ENCODE measurements around the gene NFATC3.

NFATC3 gene

GRCh38 chr16:68233835-68234187, 148.6 kb downstream of the NFATC3 start:
- DNase-seq: no peak
- Histone ChIP-seq H2AFZ (ENCODE audit: insufficient read depth, low read length, poor library complexity) (no peak overlapping the region), H3K9me3 (ENCODE audit: insufficient read depth, low read depth, low read length) (no peaks in the 10 kb centered on the region), H3K4me3 (ENCODE audit: low read depth, low read length) (no peak overlapping the region), H3K79me1 (ENCODE audit: low read length) (peaks cover 25% of the 10 kb centered on the region), H3K14ac (ENCODE audit: low read length) (no peak overlapping the region), H3K27me3 (ENCODE audit: insufficient read depth, low read length) (no peaks in the 10 kb centered on the region), H3K23ac (ENCODE audit: low read length) (no peak overlapping the region), H3K18ac (ENCODE audit: low read length) (peak overlapping the region; percentile 5), H3K79me2 (ENCODE audit: control insufficient read depth, insufficient read depth, low read length, poor library complexity) (peaks cover 20% of the 10 kb centered on the region), H2AK5ac (ENCODE audit: low read length) (no peak overlapping the region), H2BK120ac (ENCODE audit: insufficient read depth, low read length, poor library complexity) (no peak overlapping the region), H2BK12ac (ENCODE audit: low read length) (no peak overlapping the region), H4K91ac (ENCODE audit: low read depth, low read length) (no peak overlapping the region), H3K4me2 (ENCODE audit: low read length) (peak overlapping the region; percentile 98), H2BK5ac (ENCODE audit: low read depth, low read length, poor library complexity) (no peak overlapping the region), H3K4me1 (ENCODE audit: control insufficient read depth in 1 of 2, insufficient read depth in 2 of 2, low read length in 2 of 2) (peaks cover 26 to 30% of the 10 kb centered on the region in 2 experiments), H3K36me3 (ENCODE audit: control insufficient read depth in 1 of 2, insufficient read depth in 2 of 2, low read length in 2 of 2) (peaks cover 33 to 35% of the 10 kb centered on the region in 2 experiments), H3K27ac (ENCODE audit: low read depth, low read length) (peak overlapping the region; percentile 1), H4K8ac (ENCODE audit: low read depth, low read length) (no peak overlapping the region), H3K9ac (ENCODE audit: low read length) (no peak overlapping the region), H4K12ac (ENCODE audit: low read depth, low read length) (no peak overlapping the region), H3K4ac (ENCODE audit: low read depth, low read length) (peak overlapping the region; percentile 35)
- no CpG with 5 or more reads among the region's 8 CpGs for WGBS (ENCODE audit: extremely low coverage, insufficient coverage, insufficient read length)

DNA sequence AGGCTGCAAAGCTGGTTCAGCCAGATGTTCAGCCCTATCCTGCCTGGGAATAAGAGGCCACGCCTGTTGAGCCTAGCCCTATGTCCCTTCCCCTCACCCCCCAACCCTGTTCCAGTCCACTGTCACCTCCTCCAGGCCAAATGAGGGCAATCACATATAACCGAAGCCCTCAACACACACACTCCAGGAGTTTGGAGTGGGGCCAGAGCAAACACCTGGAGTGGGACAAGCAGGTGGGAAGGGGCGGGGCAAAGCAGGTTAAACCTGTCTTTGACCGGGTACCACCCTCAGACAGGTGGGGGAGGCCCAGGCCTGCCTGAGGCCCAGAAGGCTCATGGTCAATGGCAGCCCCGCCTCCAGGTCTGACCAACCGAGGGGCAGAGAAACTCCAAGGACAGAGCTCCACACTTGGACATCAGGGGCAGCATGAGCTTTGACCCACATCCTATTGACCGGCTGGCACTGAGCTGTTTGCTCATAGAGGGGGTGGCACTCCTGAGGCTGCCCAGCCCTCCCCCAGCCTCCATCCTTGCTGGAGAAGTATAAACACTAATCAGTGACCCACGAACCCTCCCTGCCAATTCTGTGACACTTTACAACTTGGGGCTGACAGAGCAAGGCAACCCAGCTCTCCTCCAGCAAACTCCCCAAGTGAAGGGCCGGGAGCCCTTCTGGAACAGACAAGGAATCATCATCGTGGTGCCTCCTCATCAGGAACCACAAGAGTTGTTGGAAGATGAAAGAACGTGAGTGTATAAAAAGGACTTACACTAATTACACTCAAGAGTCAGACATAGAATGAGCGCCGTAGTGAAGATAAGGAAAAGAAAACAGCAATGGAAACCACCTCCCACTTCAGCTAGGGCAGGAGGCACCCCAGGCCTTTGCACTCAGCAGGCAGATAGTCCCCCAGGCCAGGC, 149.3 kb downstream of the NFATC3 start:
- Histone ChIP-seq H3K79me2 (ENCODE audit: control insufficient read depth, insufficient read depth, low read length, poor library complexity) (peaks cover 20% of the 10 kb centered on the region), H2BK12ac (ENCODE audit: low read length) (no peak overlapping the region), H2BK5ac (ENCODE audit: low read depth, low read length, poor library complexity) (no peak overlapping the region), H2AFZ (ENCODE audit: insufficient read depth, low read length, poor library complexity) (peak overlapping the region; percentile 7), H3K27me3 (ENCODE audit: insufficient read depth, low read length) (no peaks in the 10 kb centered on the region), H4K91ac (ENCODE audit: low read depth, low read length) (no peak overlapping the region), H3K4ac (ENCODE audit: low read depth, low read length) (peak overlapping the region; percentile 5), H4K8ac (ENCODE audit: low read depth, low read length) (no peak overlapping the region), H4K12ac (ENCODE audit: low read depth, low read length) (no peak overlapping the region), H3K9me3 (ENCODE audit: insufficient read depth, low read depth, low read length) (no peaks in the 10 kb centered on the region), H3K4me2 (ENCODE audit: low read length) (peak overlapping the region; percentile 98), H3K23ac (ENCODE audit: low read length) (no peak overlapping the region), H2BK120ac (ENCODE audit: insufficient read depth, low read length, poor library complexity) (no peak overlapping the region), H3K36me3 (ENCODE audit: control insufficient read depth in 1 of 2, insufficient read depth in 2 of 2, low read length in 2 of 2) (peaks cover 33 to 35% of the 10 kb centered on the region in 2 experiments), H3K4me1 (ENCODE audit: control insufficient read depth in 1 of 2, insufficient read depth in 2 of 2, low read length in 2 of 2) (peaks cover 26 to 30% of the 10 kb centered on the region in 2 experiments), H3K9ac (ENCODE audit: low read length) (no peak overlapping the region), H3K4me3 (ENCODE audit: low read depth, low read length) (peak overlapping the region; percentile 80), H3K14ac (ENCODE audit: low read length) (no peak overlapping the region), H3K18ac (ENCODE audit: low read length) (peak overlapping the region; percentile 24), H3K27ac (ENCODE audit: low read depth, low read length) (peak overlapping the region; percentile 79), H2AK5ac (ENCODE audit: low read length) (no peak overlapping the region), H3K79me1 (ENCODE audit: low read length) (peaks cover 25% of the 10 kb centered on the region)
- DNase-seq: peak; percentile 80 to 88
- no CpG with 5 or more reads among the region's 13 CpGs for WGBS (ENCODE audit: extremely low coverage, insufficient coverage, insufficient read length)

DNA sequence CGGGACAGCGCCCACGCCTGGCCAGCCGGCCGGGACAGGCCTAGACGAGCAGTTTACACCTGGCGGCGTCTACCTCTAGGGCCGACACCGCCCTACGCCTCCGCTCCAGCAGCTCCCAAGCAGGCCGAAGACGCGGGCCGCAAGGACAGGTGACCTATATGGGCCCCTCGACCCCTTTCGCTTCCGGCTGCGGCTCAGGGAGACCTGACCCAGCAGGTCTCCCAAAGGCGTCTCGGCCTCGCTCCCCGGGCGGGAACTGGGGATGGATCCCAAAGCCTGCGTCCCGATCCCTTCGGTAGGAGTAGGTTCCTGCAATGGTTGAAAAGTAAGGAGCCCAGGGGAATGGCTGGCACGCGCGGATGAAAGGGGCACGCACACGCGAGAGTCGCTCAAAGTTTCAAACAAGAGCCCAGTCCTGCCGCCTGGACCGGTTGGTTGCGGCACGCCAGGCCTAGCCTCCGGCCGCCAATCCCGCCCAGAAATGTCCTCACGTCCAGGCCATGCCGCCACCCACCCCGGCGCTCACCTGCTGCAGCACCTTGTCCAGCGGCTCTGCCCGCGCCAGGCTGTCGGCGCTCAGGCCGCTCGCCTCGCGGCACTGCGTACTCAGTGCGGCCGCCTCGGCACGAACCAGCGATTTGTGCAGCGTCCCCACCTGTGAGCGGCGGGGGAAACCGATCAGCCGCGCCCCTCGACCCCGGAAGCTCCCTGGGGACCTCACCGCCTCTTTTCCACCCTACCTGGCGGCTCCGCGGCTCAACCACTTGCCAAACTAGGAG, 150.1 kb downstream of the NFATC3 start:
- Histone ChIP-seq H3K18ac (ENCODE audit: low read length) (peak overlapping the region; percentile 23), H3K79me2 (ENCODE audit: control insufficient read depth, insufficient read depth, low read length, poor library complexity) (peaks cover 20% of the 10 kb centered on the region), H2AFZ (ENCODE audit: insufficient read depth, low read length, poor library complexity) (peak overlapping the region; percentile 65), H3K4ac (ENCODE audit: low read depth, low read length) (peak overlapping the region; percentile 5), H3K4me1 (ENCODE audit: control insufficient read depth in 1 of 2, insufficient read depth in 2 of 2, low read length in 2 of 2) (peaks cover 31 to 34% of the 10 kb centered on the region in 2 experiments), H3K27ac (ENCODE audit: low read depth, low read length) (peak overlapping the region; percentile 79), H2BK5ac (ENCODE audit: low read depth, low read length, poor library complexity) (peak overlapping the region; percentile 34), H3K36me3 (ENCODE audit: control insufficient read depth in 1 of 2, insufficient read depth in 2 of 2, low read length in 2 of 2) (peaks cover 24 to 26% of the 10 kb centered on the region in 2 experiments), H3K23ac (ENCODE audit: low read length) (no peak overlapping the region), H2BK120ac (ENCODE audit: insufficient read depth, low read length, poor library complexity) (peak overlapping the region; percentile 3), H3K9me3 (ENCODE audit: insufficient read depth, low read depth, low read length) (no peaks in the 10 kb centered on the region), H4K8ac (ENCODE audit: low read depth, low read length) (peak overlapping the region; percentile 5), H2BK12ac (ENCODE audit: low read length) (no peak overlapping the region), H3K79me1 (ENCODE audit: low read length) (peaks cover 29% of the 10 kb centered on the region), H2AK5ac (ENCODE audit: low read length) (no peak overlapping the region), H4K91ac (ENCODE audit: low read depth, low read length) (peak overlapping the region; percentile 10), H3K14ac (ENCODE audit: low read length) (peak overlapping the region; percentile 20), H3K4me2 (ENCODE audit: low read length) (peak overlapping the region; percentile 98), H4K12ac (ENCODE audit: low read depth, low read length) (no peak overlapping the region), H3K9ac (ENCODE audit: low read length) (peak overlapping the region; percentile 44), H3K27me3 (ENCODE audit: insufficient read depth, low read length) (no peaks in the 10 kb centered on the region), H3K4me3 (ENCODE audit: low read depth, low read length) (peak overlapping the region; percentile 80)
- DNase-seq: peak; percentile 86 to 88
- WGBS (ENCODE audit: extremely low coverage, insufficient coverage, insufficient read length): no CpG with 5 or more reads among the region's 73 CpGs

GRCh38 chr16:68235887-68236136, 150.6 kb downstream of the NFATC3 start, which contains the start of gene ESRP2:
TSS of gene ESRP2 (minus strand) at chr16:68236127. CDS start at chr16:68236045, 82 bp downstream.
- H4K12ac ChIP-seq (ENCODE audit: low read depth, low read length): peak within 1 kb of the TSS; percentile 60
- H3K18ac ChIP-seq (ENCODE audit: low read length): peak within 1 kb of the TSS; percentile 83
- H3K27ac ChIP-seq (ENCODE audit: low read depth, low read length): peak within 1 kb of the TSS; percentile 91
- peak within 1 kb of the TSS; percentile 62 for H2BK120ac ChIP-seq (ENCODE audit: insufficient read depth, low read length, poor library complexity)
- peak within 1 kb of the TSS; percentile 62 for H2AK5ac ChIP-seq (ENCODE audit: low read length)
- peak within 1 kb of the TSS; percentile 9 for H2BK12ac ChIP-seq (ENCODE audit: low read length)
- peak within 1 kb of the TSS; percentile 98 for H3K4me2 ChIP-seq (ENCODE audit: low read length)
- peak within 1 kb of the TSS; percentile 76 for H4K8ac ChIP-seq (ENCODE audit: low read depth, low read length)
- no peaks in the 10 kb centered on the region for H3K27me3 ChIP-seq (ENCODE audit: insufficient read depth, low read length)
- no peaks in the 10 kb centered on the region for H3K9me3 ChIP-seq (ENCODE audit: insufficient read depth, low read depth, low read length)
- H2AFZ ChIP-seq (ENCODE audit: insufficient read depth, low read length, poor library complexity): peak within 1 kb of the TSS; percentile 65
- H3K9ac ChIP-seq (ENCODE audit: low read length): peak within 1 kb of the TSS; percentile 90
- no CpG with 5 or more reads among the region's 36 CpGs for WGBS (ENCODE audit: extremely low coverage, insufficient coverage, insufficient read length)
- H3K4me1 ChIP-seq (ENCODE audit: control insufficient read depth in 1 of 2, insufficient read depth in 2 of 2, low read length in 2 of 2): peaks cover 31 to 34% of the 10 kb centered on the region in 2 experiments
- H3K79me2 ChIP-seq (ENCODE audit: control insufficient read depth, insufficient read depth, low read length, poor library complexity): peaks cover 20% of the 10 kb centered on the region
- H3K79me1 ChIP-seq (ENCODE audit: low read length): peaks cover 29% of the 10 kb centered on the region
- peak within 1 kb of the TSS; percentile 52 for H4K91ac ChIP-seq (ENCODE audit: low read depth, low read length)
- H3K4me3 ChIP-seq (ENCODE audit: low read depth, low read length): peak within 1 kb of the TSS; percentile 80
- H3K23ac ChIP-seq (ENCODE audit: low read length): no peak within 1 kb of the TSS
- peak within 1 kb of the TSS; percentile 73 for H2BK5ac ChIP-seq (ENCODE audit: low read depth, low read length, poor library complexity)
- peaks cover 19 to 21% of the 10 kb centered on the region in 2 experiments for H3K36me3 ChIP-seq (ENCODE audit: control insufficient read depth in 1 of 2, insufficient read depth in 2 of 2, low read length in 2 of 2)
- H3K14ac ChIP-seq (ENCODE audit: low read length): peak within 1 kb of the TSS; percentile 93
- DNase-seq: no peak
- H3K4ac ChIP-seq (ENCODE audit: low read depth, low read length): peak within 1 kb of the TSS; percentile 44
